ENCODE data around the gene ELP1.
"Not testable (repeated sequence)": the region's sequence is repeated elsewhere in the genome, so short reads cannot be mapped to it uniquely, and the experiment has no call there.

ELP1 gene

DNA sequence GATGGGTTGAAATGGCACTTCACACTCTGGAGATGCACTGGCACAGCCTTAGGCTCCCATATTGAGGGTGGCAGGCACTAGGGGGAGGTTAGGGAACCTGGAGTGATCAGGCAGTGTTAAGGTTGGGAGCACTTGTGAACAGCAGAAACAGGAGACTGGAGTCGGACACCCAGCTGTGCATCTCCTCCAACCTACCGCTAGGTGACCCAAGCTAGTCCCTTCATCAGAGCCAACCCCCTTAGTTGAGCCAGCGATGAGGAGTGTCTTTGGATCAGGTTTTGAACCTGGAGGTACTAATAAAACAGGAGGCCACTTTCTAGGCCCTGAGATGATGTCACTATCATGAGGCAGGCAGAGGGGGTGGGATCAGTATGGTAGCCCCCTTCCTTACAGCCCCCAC lies 79.8 kb downstream of the ELP1 start:
- no peak for DNase-seq (ENCODE audit: low read depth in 2 of 2)

DNA sequence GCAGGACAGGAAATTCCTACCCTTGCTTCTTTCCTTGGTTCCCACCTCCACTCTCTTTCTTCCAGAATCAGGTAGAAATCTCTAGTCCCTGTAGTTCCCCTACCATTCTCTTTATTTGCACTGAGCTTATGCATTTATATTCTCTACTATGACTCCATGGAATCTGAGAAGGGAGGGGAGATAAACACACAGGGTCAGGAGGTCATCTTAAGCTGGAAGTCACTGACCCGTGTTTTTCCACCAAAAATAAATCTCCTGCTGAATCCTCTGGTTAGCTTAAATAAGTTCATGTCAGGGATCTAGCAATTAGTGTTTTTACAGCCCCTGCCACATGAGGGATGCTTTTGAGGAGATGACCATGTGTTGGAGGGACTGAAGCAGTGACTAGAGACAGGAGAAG lies 81.8 kb downstream of the ELP1 start:
- no peak for DNase-seq (ENCODE audit: low read depth in 2 of 2)

DNA sequence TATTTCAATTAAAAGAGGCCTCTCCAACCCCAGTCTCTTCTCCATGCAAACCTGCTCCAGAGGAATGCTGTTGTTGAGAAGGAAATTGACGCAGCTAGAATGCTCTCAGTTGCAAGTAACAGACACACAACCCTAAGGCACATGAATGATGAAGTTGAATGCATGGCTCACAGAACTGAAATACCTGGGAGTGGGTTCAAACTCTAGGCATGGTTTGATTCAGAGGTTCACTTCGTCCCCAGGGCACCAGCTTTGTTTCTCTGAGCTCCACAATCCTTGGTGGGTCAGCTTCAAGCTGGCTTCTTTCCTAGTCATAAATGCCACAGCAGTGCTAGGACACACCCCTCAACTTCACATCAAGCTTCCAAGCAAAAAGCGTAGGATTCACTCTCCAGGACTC lies 82.8 kb downstream of the ELP1 start:
- DNase-seq (ENCODE audit: low read depth in 2 of 2), result no peak

DNA sequence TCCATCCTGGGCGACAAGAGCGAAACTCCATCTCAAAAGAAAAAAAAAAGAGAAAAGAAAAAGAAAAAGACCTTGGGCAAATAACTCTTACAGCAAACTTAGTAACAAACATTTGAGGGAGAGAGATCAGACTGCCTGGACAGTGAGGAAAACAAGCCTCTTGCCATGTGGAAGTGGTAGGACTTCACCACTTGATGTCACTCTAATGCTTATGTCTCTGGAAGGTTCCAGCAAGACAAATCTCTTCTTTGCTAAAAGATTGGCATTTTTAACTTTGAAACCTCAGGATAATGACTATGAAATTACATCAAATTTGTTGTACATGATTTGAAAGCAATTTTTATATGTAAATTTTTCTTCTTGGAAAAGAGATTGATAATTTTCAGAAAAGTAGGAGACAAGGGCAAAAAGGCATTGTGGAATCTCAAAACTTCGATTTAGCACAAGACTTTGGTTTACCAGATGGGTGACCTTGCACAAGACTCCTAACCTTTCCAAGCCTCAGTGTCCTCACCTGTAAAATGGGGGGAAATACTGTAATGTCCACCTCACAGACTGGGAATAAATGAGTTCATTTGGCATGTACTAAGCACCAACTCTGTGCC lies 83.5 kb downstream of the ELP1 start:
- DNase-seq (ENCODE audit: low read depth in 2 of 2), result no peak

DNA sequence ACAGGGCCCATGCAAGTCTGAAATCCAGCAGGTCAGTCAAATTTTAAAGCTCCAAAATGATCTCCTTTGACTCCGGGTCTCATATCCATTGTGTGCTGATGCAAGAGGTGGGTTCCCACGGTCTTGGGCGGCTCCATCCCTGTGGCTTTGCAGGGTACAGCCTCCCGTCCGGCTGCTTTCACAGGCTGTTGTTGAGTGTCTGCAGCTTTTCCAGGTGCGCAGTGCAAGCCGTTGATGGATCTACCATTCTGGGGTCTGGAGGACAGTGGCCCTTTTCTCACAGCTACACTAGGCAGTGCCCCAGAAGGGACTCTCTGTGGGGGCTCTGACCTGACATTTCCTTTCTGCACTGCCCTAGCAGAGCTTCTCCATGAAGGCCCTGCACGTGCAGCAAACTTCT lies 85.6 kb downstream of the ELP1 start:
- not testable (repeated sequence) for DNase-seq (ENCODE audit: low read depth in 2 of 2)

DNA sequence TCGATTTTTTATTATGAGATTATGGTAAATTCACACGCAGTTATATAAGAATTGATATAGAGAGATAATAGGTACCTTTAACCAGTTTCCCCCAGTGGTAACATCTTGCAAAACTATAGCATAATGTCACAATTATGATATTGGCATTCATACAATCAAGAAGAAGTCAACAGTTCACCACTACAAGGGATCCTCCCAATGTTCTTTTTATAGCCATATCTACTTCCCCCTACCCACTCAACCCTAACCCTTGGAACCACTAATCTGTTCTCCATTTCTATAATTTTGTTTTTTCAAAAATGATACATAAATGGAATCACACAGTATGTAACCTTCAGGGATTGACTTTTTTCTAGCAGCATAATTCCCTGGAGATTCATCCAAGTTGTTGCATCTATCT lies 88.0 kb downstream of the ELP1 start:
- no peak for DNase-seq (ENCODE audit: low read depth in 2 of 2)

DNA sequence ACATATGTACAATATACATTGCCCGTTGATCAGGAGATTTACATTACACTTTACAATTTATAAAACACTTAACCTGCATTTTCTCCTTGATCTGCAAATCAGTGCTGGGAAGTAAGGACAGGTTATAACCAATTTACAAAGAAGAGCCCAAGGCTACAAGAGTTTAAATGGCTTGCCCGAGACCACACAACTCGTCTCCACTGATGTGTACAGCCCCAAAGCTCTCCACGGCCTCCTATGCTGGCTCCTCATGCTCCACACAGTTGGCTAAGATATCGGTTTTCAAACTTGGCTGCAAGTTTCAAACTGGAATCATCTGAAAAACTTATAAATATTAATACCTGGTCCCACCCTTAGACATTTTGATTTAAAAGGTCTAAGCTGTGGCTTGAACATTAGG lies 88.4 kb downstream of the ELP1 start:
- no peak for DNase-seq (ENCODE audit: low read depth in 2 of 2)

DNA sequence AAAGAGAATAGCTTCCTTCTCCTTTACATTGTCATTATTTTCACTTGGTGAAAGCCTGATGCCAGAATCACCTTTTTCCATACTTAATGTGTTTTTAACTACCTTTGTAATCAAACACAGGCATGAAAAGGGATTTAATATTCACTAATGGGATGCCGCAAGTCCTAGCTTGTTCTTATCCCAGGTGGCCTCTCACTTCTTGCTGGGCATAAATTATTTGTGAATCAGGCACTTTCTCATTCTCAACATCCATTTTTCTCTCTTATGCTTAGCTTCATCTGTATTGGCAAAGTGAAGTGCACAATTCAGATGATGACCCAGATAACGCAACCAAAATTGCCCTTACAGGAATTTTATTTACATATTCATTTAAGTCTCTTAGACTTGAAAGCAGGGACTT lies 89.1 kb downstream of the ELP1 start:
- no peak for DNase-seq (ENCODE audit: low read depth in 2 of 2)

DNA sequence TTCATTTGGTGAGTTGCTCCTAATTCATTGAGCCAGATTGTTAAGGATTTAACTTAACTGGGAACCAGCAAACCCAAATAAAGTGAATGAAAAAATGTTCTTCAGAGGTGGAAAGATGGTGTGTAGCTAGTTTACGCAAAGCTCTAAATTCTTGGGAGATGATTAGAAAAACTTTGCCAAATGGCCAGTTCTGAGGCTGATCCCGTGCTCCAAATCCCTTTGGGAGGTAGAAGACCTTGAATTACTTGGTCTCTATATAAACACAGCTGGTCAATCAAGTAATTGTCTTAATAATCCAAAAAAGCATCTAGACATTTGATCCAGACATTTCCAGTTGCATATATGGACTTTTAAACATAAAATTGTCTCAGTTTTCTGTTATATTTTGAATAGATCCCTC lies 89.5 kb downstream of the ELP1 start:
- no peak for DNase-seq (ENCODE audit: low read depth in 2 of 2)

DNA sequence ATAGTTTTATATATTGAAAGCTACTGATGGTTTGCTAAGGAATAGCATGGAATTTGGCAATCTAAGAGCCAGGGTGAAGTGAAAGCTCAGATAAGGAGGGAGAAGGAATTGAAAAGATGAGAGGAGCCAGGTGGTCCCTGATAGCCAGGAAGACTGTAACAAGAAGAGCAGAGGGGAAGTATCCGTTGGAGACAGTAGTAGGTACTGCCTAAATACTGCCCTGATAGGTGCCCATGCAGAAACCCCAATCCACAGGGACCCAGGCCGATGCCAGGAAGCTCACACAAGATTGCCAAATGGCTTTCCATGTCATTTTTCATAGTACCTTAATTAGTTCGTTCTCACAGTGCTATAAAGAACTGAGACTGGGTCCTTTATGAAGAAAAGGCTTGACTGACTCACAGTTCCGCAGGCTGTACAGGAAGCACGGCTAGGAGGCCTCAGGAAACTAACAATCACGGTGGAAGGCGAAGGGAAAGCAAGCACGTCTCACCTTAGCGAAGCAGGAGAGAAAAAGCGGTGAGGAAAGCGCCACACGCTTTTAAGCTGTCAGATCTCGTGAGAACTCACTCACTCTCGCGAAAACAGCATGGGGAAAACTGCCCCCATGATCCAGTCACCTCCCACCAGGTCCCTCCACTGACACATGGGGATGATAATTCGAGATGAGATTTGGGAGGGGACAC lies 91.2 kb downstream of the ELP1 start:
- no peak for DNase-seq (ENCODE audit: low read depth in 2 of 2)

DNA sequence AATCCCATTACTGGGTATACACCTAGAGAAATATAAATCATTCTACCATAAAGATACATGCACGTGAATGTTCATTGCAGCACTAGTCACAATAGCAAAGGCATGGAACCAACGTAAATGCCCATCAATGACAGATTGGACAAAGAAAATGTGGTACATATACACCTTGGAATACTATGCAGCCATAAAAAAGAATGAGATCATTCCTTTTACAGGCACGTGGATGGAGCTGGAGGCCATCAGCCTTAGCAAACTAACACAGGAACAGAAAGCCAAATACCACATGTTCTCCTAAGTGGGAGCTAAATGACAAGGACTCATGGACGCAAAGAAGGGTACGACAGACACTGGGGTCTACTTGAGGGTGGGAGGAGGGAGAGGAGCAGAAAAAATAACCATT lies 94.4 kb downstream of the ELP1 start:
- not testable (repeated sequence) for DNase-seq (ENCODE audit: low read depth in 2 of 2)

DNA sequence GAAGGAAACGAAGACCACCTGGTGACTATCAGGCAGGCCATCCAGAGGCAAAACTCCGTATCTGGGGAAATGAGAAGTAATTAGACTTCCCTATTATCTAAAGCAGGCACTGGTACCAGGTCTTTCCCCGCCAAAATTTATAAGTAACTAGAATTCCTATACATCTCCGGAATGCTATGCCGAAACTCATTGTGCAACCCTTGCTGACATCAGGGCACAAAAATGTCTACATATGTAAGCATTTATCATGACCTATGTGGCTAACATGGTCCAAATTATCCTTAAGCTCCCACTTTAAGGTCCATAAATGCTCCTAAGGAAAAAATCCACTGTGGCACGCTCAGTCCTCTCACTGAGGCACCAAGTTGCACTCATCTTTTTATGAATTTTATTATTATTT lies 95.9 kb downstream of the ELP1 start:
- no peak for DNase-seq (ENCODE audit: low read depth in 2 of 2)

DNA sequence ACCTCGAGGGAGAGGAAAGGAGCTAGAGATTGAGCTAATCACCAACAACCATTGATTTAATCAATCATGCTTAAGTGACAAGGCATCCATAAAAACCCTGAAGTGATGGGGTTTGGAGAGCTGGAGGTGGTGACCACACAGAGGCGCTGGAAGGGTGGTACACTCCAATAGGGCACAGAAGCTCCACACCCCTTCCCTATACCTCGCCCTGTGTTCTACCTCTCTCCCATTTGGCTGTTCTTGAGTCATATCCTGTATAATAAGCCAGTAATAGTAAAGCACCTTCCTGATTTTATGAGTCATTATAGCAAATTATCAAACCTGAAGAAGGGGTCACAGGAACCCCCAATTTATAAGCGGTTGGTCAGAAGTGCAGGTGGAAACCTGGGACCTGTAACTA lies 96.4 kb downstream of the ELP1 start:
- no peak for DNase-seq (ENCODE audit: low read depth in 2 of 2)

DNA sequence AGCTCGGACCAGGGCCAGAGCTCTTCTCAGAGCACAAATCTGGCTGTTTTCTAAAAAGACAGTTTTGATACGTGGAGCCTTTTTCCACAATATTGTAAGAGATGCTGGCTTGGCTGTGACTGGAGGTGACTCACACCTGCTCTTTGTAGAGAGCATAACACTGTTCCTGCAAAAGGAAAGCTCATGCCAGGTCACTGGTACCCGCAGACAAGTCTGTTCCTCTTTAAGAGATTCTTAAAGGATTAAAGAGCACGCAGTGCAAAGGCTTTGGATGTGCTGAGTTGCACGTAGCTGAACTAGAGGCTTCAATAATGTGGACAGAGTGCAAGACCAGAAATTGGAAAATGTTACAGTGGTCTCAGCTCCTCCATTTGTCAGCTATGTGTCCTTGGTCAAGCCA lies 97.1 kb downstream of the ELP1 start:
- no peak for DNase-seq (ENCODE audit: low read depth in 2 of 2)

DNA sequence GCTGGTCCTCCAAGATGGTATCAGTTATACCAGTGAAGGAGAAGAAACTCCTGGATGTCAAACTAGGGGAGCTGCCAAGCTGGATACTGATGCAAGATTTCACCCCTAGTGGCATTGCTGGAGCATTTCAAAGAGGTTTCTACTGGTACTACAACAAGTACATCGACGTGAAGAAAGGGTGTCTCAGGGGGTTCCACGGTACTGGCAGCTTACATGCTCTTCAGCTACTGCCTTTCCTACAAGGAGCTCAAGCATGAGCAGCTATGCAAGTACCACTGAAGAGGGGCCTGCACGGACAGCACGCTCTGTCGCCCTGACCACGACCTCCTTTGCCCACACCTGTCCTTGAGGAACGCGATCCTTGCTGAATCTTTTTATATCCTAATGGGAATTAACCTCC lies 97.6 kb downstream of the ELP1 start:
- DNase-seq (ENCODE audit: low read depth in 2 of 2), result no peak

DNA sequence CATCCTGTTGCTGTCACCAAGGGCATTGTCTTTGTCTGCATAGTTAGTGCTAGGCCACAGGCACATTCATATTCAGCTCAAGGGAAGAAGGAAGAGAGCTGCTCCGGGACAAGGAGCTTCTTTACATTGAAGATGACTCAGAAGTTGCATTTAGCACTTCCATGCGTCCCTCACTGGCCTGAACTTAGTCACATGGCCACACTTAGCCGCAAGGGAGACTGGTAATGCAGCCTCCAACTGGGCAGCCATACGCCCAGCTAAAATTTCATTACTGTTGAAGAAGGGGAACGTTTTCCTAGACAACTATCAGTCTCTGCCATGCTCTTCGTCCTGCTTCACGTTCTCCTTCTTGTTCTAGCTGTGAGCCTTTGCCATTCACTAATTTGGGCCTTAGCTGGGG lies 98.1 kb downstream of the ELP1 start:
- no peak for DNase-seq (ENCODE audit: low read depth in 2 of 2)

DNA sequence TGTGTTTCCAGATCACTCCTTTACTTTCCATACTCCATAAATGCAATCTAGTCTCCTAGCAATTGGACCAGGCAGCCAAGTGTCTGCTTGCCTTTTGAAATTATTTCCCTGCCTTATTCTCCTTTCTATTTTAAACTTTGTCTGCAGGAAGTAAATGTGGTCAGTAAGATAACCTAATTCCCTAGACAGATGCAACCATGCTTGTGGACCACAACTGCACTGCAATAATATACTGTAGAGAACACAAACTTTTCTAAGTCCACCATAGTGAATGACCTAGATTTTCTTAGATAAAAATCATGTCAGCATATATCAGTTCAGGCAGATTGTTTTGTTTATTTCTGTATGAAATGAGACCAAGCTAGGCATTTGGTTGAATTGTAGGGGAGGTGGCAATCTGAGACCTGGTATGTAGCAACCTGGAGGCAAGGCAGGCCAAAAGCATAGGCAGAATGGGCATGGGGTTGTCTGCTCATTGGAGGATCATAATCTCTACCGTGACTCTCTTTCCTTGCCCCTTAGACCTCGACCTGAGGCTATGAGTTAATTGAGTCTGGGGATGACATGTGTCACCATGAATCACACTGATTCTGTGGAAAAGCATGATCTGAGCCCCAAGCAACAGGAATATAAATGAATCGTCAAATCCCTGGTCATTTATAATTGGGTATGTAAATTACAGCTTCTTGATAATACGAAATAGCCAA lies 98.8 kb downstream of the ELP1 start:
- no peak for DNase-seq (ENCODE audit: low read depth in 2 of 2)

DNA sequence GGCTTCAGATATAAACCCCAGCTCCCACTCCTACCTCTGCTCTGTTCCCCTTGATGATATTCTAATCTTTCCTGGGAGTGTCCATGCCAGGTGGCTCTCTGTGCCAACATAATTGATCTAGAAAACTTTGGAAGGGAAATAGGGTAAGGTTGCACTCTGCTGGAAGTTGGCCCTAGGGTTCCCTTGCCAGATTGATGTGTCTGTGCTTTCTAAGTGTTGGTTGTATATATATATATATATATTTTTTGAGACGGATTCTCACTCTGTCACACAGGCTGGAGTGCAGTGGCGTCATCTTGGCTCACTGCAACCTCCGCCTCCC lies 101.8 kb downstream of the ELP1 start:
- DNase-seq (ENCODE audit: low read depth in 2 of 2), result no peak

DNA sequence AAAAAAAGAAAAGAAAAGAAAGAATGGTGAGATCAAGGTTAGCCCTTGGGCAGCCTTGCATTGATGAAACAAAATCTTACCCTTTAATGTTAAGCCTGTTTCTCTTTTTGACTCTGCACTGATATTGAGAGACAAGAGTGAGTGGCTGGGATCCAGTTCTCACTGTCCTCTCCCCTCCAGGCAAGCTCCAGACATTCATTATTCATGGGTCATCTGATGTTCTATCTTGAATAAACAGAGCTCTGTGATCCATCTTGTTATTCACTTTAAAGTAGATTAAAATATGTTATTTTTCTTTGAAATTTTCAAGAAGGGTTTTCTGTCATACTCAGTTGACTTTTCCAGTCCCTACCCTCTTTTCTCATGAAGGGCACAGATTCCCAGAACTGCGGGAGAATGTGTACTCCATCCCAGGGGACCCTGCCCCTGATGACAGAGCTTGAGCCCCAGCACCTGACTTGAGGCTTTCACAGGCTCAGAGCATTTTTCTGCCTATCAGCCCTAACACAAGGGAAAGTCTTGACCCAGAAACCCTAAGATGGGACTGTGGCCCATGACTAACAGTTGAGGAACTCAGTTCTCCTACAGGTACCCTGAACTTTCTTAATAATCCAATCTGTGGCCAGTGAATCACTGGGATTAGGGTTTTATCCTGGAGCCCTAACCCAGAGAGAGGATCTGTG lies 102.3 kb downstream of the ELP1 start:
- no peak for DNase-seq (ENCODE audit: low read depth in 2 of 2)

DNA sequence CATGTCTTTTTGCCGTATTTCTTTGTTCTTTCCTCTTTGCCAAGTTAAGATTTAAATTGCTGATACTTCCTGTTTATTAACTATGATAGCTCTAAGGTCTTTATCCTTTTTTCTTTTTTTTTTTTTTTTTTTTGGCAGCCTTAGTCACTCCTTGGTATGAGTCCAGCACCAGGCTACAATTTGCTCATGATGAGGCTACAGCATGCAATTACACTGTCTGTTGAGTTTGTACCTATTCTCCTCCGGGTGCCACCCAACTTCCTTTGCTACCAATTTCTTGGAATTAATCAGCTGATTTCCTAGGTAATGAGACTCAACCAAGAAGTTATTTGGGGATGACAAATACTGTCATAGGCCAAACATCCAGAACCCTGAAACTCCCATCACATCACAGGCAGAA lies 103.7 kb downstream of the ELP1 start:
- DNase-seq (ENCODE audit: low read depth in 2 of 2), result no peak

DNA sequence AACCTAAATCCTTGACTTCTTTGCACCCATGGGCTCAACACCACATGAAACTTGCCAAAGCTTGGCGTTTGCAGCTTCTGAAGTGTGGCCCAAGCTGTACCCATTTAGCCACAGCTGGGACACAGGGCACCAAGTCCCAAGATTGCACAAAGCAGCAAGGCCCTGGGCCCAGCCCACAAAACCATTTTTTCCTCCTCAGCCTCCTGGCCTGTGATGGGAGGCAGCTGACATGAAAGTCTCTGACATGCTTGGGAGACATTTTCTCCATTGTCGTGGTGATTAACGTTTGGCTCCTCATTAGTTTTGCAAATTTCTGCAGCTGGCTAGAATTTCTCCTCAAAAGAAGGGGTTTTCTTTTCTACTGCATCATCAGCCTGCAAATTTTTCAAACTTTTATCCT lies 110.1 kb downstream of the ELP1 start:
- DNase-seq (ENCODE audit: low read depth in 2 of 2), result no peak

All from stimulated activated CD8-positive, alpha-beta memory T cell treated with anti-CD3 and anti-CD28 coated beads, Interleukin-15, amount 100 ng/mL, for 4 hours (primary cell).